GM21723 (cell line): ENCODE data around the gene SPATA32.
"Not testable (repeated sequence)": the region's sequence is repeated elsewhere in the genome, so short reads cannot be mapped to it uniquely, and the experiment has no call there.

ENCODE experiments used
- ATAC-seq: cut with Tn5 transposase; IDR thresholded peaks from one replicate; pipeline ENCODE4 v1.9.1; 2021; ENCODE audit warnings: mild to moderate bottlenecking, moderate library complexity; ENCODE audit not compliant: unreplicated experiment

SPATA32 gene

GRCh38 chr17:45261577-45262515 is at the start of gene SPATA32:
TSS of gene SPATA32 (minus strand) at chr17:45262094. CDS start at chr17:45262016, 78 bp downstream.
- peak; percentile 56 for ATAC-seq

GRCh38 chr17:45311401-45311759 is 49.5 kb upstream of the SPATA32 start:
- ATAC-seq, result no peak

GRCh38 chr17:45310380-45311324 is 48.8 kb upstream of the SPATA32 start:
- no peak for ATAC-seq

DNA sequence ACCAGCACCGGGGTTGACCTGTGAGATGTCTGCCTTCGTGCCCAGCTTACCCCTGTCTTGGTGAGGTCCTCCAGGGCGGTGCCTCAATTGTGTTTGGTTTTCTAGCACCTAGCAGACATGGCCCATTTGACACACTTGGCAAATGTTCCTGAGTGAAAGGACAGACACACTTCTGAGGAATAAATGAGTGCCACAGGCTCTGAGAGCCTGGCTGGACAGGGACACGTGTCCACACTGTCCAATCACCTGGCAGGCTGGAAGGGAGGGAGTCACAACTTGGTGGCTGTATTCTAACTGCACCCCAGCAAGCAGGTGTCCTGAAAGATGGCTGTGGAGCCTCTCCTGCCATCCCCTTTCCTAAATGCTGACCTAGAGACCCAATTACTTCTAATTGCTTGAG is 47.5 kb upstream of the SPATA32 start:
- no peak for ATAC-seq

- ATAC-seq, result no peak
Measured at GRCh38 chr17:45308840-45309239, 46.9 kb upstream of the SPATA32 start.

- ATAC-seq, result no peak
Measured at GRCh38 chr17:45308016-45308365, 46.1 kb upstream of the SPATA32 start.

GRCh38 chr17:45307290-45308015 is 45.6 kb upstream of the SPATA32 start:
- ATAC-seq, result peak; percentile 38

DNA sequence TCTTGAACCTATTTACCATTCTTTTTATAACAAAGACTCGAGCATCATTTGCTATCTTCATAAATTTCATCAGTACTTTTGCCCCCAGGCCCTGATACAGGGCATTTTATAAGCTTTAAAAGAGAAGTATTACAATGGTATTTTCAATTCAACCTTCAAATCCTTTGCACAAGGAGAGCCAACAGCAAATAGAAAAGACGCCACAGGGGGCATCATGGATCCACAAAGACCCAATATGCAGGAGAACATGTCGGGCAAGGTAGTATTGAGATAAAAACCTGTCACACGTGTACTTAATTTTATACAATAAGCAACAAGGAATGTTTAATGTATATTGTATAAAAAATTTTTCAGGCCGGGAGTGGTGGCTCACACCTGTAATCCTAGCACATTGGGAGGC is 44.7 kb upstream of the SPATA32 start:
- no peak for ATAC-seq

DNA sequence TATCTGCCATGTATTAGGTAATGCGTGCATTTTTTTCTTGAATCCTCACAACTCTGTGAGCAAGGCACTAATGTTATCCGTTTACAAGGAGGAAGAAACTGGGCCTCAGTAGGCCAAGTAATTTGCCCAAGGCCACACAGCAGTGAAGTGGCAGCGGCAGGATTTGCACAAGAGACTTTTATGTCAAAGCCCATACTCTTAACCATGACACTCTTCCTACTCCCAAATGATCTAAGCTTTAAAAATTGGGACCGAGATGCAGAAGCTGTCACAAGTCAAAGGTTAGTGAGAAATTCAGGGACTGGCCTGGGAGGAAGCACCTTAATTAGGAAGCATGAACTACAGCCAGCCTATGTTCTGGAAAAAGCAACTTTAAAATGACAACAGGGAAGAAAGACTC is 44.2 kb upstream of the SPATA32 start:
- no peak for ATAC-seq

- no peak for ATAC-seq
Measured at GRCh38 chr17:45305530-45306087, 43.7 kb upstream of the SPATA32 start.

DNA sequence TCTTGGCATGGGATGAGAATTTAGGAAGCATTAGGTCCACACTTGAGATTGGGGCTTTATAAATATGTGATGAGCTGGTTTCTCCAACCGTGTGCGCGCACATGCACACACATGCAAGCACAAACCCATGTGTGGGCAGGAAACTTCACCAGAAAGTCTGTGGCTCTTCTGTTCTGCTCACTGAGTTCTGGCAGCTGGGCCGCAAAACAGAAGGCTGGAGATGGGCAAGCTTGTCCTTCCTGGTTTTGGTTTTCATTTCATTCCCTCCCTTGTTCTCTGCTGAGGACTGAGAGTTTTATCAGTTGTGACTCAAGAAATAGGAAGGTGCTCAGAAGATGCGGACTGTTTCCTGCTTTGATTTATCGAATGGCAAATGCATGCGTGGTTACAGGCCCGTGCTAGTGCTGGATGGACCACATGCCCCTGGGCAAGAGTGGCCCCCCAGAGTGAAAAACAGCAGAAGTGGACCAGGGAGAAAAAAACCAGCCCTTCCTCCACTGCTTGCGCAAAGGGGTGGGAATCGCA is 40.8 kb upstream of the SPATA32 start:
- peak; percentile 58 for ATAC-seq

DNA sequence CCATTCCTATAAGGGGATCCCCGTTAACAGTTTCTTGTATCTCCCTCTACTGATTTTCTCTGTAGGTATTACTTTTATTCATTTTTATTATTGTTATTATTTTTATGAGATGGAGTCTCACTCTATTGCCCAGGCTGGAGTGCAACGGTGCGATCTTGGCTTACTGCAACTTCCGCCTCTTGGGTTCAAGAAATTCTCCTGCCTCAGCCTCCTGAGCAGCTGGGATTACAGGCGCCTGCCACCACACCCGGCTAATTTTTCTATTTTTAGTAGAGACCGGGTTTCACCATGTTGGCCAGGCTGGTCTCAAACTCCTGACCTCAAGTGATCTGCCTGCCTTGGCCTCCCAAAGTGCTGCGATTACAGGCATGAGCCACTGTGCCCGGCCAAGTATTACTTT is 40.3 kb upstream of the SPATA32 start:
- not testable (repeated sequence) for ATAC-seq

GRCh38 chr17:45301674-45302073 is 39.8 kb upstream of the SPATA32 start:
- no peak for ATAC-seq

GRCh38 chr17:45300060-45300751 is 38.3 kb upstream of the SPATA32 start:
- ATAC-seq, result no peak

GRCh38 chr17:45299361-45299760 is 37.5 kb upstream of the SPATA32 start:
- ATAC-seq, result no peak

GRCh38 chr17:45298546-45299285 is 36.8 kb upstream of the SPATA32 start:
- ATAC-seq, result no peak

- ATAC-seq, result no peak
Measured at GRCh38 chr17:45296833-45297124, 34.9 kb upstream of the SPATA32 start.

DNA sequence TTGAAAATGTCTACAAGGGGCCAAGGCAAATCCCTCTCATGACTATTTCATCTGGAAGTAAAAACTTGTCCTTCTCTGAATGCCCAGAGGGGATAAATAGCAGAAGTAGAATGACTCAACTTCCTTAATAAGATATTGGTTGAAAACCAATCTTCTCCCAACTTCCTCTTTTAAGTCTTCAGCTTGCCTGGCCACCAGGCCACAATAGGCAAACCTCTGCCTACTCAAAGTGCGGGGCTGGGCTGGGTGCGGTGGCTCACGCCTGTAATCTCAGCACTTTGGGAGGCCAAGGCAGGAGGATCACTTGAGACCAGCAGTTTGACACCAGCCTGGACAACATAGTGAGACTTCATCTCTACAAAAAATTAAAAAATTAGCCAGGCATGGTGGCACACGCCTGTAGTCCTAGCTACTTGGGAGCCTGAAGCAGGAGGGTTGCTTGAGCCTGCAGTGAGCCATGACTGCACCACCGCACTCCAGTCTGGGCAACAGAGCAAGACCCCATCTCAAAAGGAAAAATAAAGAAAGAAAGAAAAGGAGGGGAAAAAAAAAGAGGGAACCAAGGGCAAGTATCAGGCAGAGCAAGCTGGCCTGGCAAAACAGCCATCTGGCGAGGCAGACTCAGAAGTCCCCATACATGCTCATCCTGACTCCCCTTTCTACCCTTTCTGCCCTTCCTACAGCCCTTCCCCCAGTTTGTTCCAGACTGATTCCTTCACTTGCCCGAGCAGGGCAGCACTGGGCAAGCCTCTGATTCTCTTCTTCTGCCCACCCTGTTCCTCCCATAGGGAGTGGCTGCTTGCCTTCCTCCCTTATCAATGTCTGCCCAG is 34.3 kb upstream of the SPATA32 start:
- ATAC-seq, result no peak

DNA sequence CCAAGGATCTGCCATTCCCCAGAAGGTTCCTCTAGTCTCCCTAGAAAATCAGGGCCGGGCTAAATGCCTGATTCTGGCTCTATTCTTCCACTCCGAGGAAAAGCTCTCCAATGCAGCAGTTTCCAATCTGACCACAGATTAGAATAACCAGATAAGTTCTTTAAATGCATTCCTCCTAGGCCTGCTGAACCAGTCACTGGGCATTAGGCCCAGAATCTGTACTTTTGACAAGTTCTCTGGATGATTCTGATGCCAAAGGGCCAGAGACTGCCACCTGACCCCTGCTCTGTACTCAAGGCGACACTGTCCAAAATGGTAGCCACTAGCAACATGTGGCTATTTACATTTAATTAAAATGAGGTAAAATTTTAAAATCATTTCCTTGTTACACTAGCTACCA is 32.6 kb upstream of the SPATA32 start:
- ATAC-seq, result no peak
